ENCODE results near the gene CACNA1C.

Gene CACNA1C

GRCh38 chr12:2224961-2225360 lies 172.2 kb downstream of the CACNA1C start:
- DNase-seq, result no peak
- no peak for ATAC-seq
- Mint-ChIP-seq H3K27ac (no peak overlapping the region), H3K4me1 (no peaks in the 10 kb centered on the region), H3K9me3 (peaks cover 0 to 18% of the 10 kb centered on the region in 2 donors), H3K27me3 (peaks cover 26% of the 10 kb centered on the region), H3K4me3 (no peak overlapping the region)

DNA sequence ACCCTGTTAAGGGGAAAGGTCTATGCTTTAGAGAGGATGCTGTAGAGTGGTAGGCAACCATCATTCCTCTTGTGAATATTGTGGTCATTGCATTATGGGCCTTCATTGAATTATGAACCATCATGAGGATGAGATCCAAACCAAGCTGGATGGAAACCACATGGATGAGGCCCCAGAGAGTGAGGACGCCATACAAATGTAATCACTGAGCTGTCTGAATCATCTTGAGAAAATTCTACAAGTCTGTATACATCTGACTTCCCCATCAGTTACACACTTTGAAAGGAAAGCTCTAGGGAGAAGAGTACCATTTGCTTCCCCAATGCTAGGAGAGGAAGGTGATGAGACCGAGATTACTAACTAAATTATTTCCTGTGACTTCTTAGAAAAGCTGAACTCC lies 172.9 kb downstream of the CACNA1C start:
- H3K27me3 Mint-ChIP-seq, result peaks cover 26% of the 10 kb centered on the region

GRCh38 chr12:2226641-2227040 lies 173.9 kb downstream of the CACNA1C start:
- Mint-ChIP-seq H3K4me3 (no peak overlapping the region), H3K27me3 (peaks cover 26% of the 10 kb centered on the region), H3K9me3 (peaks cover 0 to 10% of the 10 kb centered on the region in 2 donors), H3K4me1 (no peaks in the 10 kb centered on the region), H3K27ac (no peak overlapping the region)
- no peak for DNase-seq
- ATAC-seq, result no peak

More for the DNA sequence above, 172.9 kb downstream of the CACNA1C start:
- Mint-ChIP-seq H3K27ac (no peak overlapping the region), H3K4me1 (no peaks in the 10 kb centered on the region), H3K9me3 (peaks cover 0 to 16% of the 10 kb centered on the region in 2 donors), H3K4me3 (no peak overlapping the region)
- ATAC-seq, result no peak
- no peak for DNase-seq

GRCh38 chr12:2227360-2227759 lies 174.6 kb downstream of the CACNA1C start:
- Mint-ChIP-seq H3K27me3 (peaks cover 26% of the 10 kb centered on the region), H3K9me3 (peaks cover 0 to 10% of the 10 kb centered on the region in 2 donors), H3K4me3 (no peak overlapping the region), H3K4me1 (no peaks in the 10 kb centered on the region), H3K27ac (no peak overlapping the region)
- DNase-seq (no peak), ATAC-seq (no peak)

- no peaks in the 10 kb centered on the region for H3K4me1 Mint-ChIP-seq
- H3K27me3 Mint-ChIP-seq, result peaks cover 26% of the 10 kb centered on the region
- no peak for ATAC-seq
- no peak for DNase-seq
- H3K9me3 Mint-ChIP-seq, result peaks cover 0 to 10% of the 10 kb centered on the region in 2 donors
- no peak overlapping the region for H3K27ac Mint-ChIP-seq
- H3K4me3 Mint-ChIP-seq, result no peak overlapping the region
These were observed 175.7 kb downstream of the CACNA1C start for GRCh38 chr12:2228535-2228934.

- H3K9me3 Mint-ChIP-seq, result peaks cover 0 to 10% of the 10 kb centered on the region in 2 donors
- peak overlapping the region in 1 of 2 donors; percentile 19 for H3K4me3 Mint-ChIP-seq
- peak overlapping the region in 1 of 2 donors; percentile 35 for H3K27ac Mint-ChIP-seq
- no peak for ATAC-seq
- peaks cover 26% of the 10 kb centered on the region for H3K27me3 Mint-ChIP-seq
- no peaks in the 10 kb centered on the region for H3K4me1 Mint-ChIP-seq
- DNase-seq, result no peak
These were observed 177.1 kb downstream of the CACNA1C start for GRCh38 chr12:2229661-2230539.

GRCh38 chr12:2231011-2231595 lies 178.3 kb downstream of the CACNA1C start:
- DNase-seq (no peak), ATAC-seq (no peak)
- H3K4me3 Mint-ChIP-seq, result no peak overlapping the region
- peaks cover 26% of the 10 kb centered on the region for H3K27me3 Mint-ChIP-seq
- no peak overlapping the region for H3K27ac Mint-ChIP-seq
- no peaks in the 10 kb centered on the region for H3K4me1 Mint-ChIP-seq
- peaks cover 0 to 10% of the 10 kb centered on the region in 2 donors for H3K9me3 Mint-ChIP-seq

GRCh38 chr12:2231956-2232355 lies 179.2 kb downstream of the CACNA1C start:
- H3K4me1 Mint-ChIP-seq, result no peaks in the 10 kb centered on the region
- peaks cover 24% of the 10 kb centered on the region for H3K27me3 Mint-ChIP-seq
- no peak for DNase-seq
- peaks cover 0 to 10% of the 10 kb centered on the region in 2 donors for H3K9me3 Mint-ChIP-seq
- H3K27ac Mint-ChIP-seq, result no peak overlapping the region
- H3K4me3 Mint-ChIP-seq, result no peak overlapping the region
- ATAC-seq, result no peak

- no peak for ATAC-seq
- peaks cover 15% of the 10 kb centered on the region for H3K27me3 Mint-ChIP-seq
- DNase-seq, result no peak
- H3K4me3 Mint-ChIP-seq, result no peak overlapping the region
- H3K27ac Mint-ChIP-seq, result no peak overlapping the region
- peaks cover 0 to 10% of the 10 kb centered on the region in 2 donors for H3K9me3 Mint-ChIP-seq
- no peaks in the 10 kb centered on the region for H3K4me1 Mint-ChIP-seq
These were observed 180.2 kb downstream of the CACNA1C start for GRCh38 chr12:2233034-2233433.

GRCh38 chr12:2234091-2234490 lies 181.3 kb downstream of the CACNA1C start:
- H3K4me3 Mint-ChIP-seq, result no peak overlapping the region
- ATAC-seq (no peak), DNase-seq (no peak)
- no peaks in the 10 kb centered on the region for H3K4me1 Mint-ChIP-seq
- H3K9me3 Mint-ChIP-seq, result peaks cover 0 to 8% of the 10 kb centered on the region in 2 donors
- H3K27me3 Mint-ChIP-seq, result peaks cover 8% of the 10 kb centered on the region
- no peak overlapping the region for H3K27ac Mint-ChIP-seq

DNA sequence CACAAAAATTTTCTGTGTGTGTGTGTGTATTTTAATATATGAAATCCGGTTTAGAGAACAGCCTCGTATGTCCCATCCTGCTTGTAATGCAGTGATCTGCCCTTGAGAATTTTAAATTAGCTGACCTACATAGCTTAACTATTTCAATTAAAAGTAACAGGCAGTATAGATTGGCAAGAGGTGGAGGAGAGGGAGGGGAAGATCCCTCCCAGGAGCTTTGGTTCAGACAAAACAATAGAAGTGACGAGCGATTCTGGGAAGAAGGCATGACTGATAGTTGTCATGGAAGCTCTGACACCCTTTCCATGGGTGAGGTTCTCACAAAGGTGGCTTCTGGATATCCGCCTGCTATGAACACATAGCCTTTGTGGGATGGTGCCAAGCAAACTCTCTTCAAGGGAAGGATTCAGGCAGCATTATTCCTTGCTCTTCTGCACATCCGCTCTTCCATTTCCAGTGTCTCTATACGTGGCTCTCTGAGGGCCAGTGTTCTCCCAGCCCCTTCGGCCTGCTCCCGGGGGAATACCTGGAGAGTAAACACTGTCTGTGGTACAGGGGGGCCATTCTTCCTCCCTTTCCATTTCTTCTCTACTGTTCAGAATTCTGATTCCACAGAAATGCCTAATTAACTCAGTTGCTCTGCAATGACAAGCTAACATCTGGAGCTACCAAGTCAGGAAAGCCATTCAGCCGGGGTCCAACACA lies 182.0 kb downstream of the CACNA1C start:
- no peak overlapping the region for H3K27ac Mint-ChIP-seq

GRCh38 chr12:2236506-2237294 lies 183.9 kb downstream of the CACNA1C start:
- no peaks in the 10 kb centered on the region for H3K9me3 Mint-ChIP-seq
- no peak overlapping the region for H3K4me3 Mint-ChIP-seq
- DNase-seq (no peak), ATAC-seq (no peak)
- H3K4me1 Mint-ChIP-seq, result no peaks in the 10 kb centered on the region
- peaks cover 3% of the 10 kb centered on the region for H3K27me3 Mint-ChIP-seq
- no peak overlapping the region for H3K27ac Mint-ChIP-seq

More for the DNA sequence above, 182.0 kb downstream of the CACNA1C start:
- DNase-seq, result no peak
- no peaks in the 10 kb centered on the region for H3K4me1 Mint-ChIP-seq
- H3K9me3 Mint-ChIP-seq, result peaks cover 0 to 1% of the 10 kb centered on the region in 2 donors
- peaks cover under 1% of the 10 kb centered on the region for H3K27me3 Mint-ChIP-seq
- ATAC-seq, result no peak
- no peak overlapping the region for H3K4me3 Mint-ChIP-seq

DNA sequence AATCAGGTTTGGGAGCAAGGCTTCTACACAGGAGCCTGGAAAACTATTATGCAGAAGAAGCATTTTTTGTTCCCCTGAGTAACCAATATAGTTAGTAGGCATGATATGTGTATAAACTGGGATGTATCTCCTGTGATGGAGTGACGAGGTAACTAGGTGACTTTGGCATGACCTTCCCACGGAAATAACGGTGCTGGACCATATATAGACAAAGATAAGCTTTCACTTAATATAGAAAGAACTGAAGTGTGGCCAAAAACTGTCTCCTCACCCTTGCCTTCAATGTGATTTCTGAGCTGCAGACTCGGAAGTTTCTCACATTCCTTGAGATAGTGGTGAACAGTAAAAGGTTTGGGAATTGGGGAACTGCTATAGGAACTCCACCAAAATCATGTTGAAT lies 185.3 kb downstream of the CACNA1C start:
- ATAC-seq (no peak), DNase-seq (no peak)
- Mint-ChIP-seq H3K27ac (no peak overlapping the region), H3K4me1 (peaks cover 8% of the 10 kb centered on the region), H3K27me3 (peaks cover 9% of the 10 kb centered on the region), H3K4me3 (no peak overlapping the region), H3K9me3 (no peaks in the 10 kb centered on the region)

DNA sequence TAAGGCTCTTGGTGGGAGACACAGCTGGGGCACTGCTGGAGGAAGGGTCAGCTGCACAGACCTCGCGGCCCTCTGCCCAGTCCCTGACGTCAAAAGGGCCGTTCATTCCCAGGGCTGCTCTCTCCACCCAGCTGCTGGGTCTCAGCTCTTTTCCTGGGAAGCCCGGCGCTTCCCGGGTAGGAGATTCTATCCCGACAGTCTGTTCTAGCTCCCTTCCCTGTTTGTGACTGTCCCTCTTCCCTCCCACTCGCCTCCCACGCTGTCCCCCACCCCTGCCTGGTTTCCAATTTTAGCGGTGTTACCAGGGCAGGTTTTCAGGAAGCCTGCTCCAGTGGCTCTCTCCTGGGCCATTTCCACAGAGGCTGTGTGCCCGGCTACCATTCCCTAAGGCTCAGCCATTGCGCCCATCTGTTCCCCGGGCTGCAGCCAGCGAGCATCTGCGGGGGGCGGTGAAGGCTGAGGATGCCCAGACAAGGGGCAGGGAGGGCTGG lies 186.6 kb downstream of the CACNA1C start:
- no peak for ATAC-seq
- Mint-ChIP-seq H3K4me3 (no peak overlapping the region), H3K9me3 (no peaks in the 10 kb centered on the region), H3K27me3 (peaks cover 9% of the 10 kb centered on the region), H3K27ac (no peak overlapping the region), H3K4me1 (peaks cover 9% of the 10 kb centered on the region)
- no peak for DNase-seq

- Mint-ChIP-seq H3K4me1 (peaks cover 9% of the 10 kb centered on the region), H3K27ac (no peak overlapping the region), H3K9me3 (no peaks in the 10 kb centered on the region), H3K4me3 (no peak overlapping the region), H3K27me3 (peaks cover 9% of the 10 kb centered on the region)
- ATAC-seq, result no peak
- DNase-seq, result no peak
These were observed 187.6 kb downstream of the CACNA1C start for GRCh38 chr12:2240390-2240789.
